Keratinocyte (primary cell): ENCODE results near the gene RGS9. TPM values are rescaled to one million over a fixed set of nuclear protein-coding genes. Genes with fewer than 3 reads are reported as not detected.

Experiments
- DNase-seq: peaks from one replicate; pipeline ENCODE4 v3.0.0-alpha.2; 2011; ENCODE audit warnings: low read depth, missing footprints, low spot score
- FAIRE-seq: peaks from 2 replicates; lab custom pipeline; 2011; peaks lifted over from hg19 to GRCh38; lab: Jason Lieb, UNC
- H2AFZ ChIP-seq: 2 replicates; pipeline ENCODE4 v1.6.0; 2012; ENCODE audit warnings: low read length, control low read depth, inconsistent platforms; ENCODE audit not compliant: control insufficient read depth
- H3K27ac ChIP-seq: 2 replicates; pipeline ENCODE4 v1.5.1; 2011; ENCODE audit warnings: low read length; ENCODE audit not compliant: control insufficient read depth, insufficient read depth
- H3K27me3 ChIP-seq: 3 replicates; pipeline ENCODE4 v1.6.0; 2011; ENCODE audit warnings: low read length; ENCODE audit not compliant: control insufficient read depth, insufficient read depth; ENCODE audit errors: extremely low read depth
- H3K36me3 ChIP-seq, 2 experiments: 2 replicates in 1 of 2; 3 replicates in 1 of 2; pipeline ENCODE4 v1.5.1; 2011; ENCODE audit warnings: low read length in 2 of 2, mild to moderate bottlenecking in 1 of 2; ENCODE audit not compliant: control insufficient read depth in 2 of 2, insufficient read depth in 2 of 2; ENCODE audit errors: extremely low read depth in 1 of 2
- H3K4me1 ChIP-seq: 3 replicates; pipeline ENCODE4 v1.5.1; 2011; ENCODE audit warnings: low read length; ENCODE audit not compliant: control insufficient read depth, insufficient read depth; ENCODE audit errors: extremely low read depth
- H3K4me2 ChIP-seq: 3 replicates; pipeline ENCODE4 v1.6.0; 2011; ENCODE audit warnings: low read depth, low read length; ENCODE audit not compliant: control insufficient read depth, insufficient read depth; ENCODE audit errors: extremely low read depth
- H3K4me3 ChIP-seq, 3 experiments: fragments of 200-600 bp in 1 of 3; sonication (generic) in 1 of 3; 2 replicates in 2 of 3; 3 replicates in 1 of 3; pipeline ENCODE4 v1.5.1; 2011 to 2016; ENCODE audit warnings: low read length in 3 of 3, mild to moderate bottlenecking in 3 of 3, control low read depth in 2 of 3, inconsistent platforms in 1 of 3, low read depth in 1 of 3, mixed read lengths in 1 of 3, mixed run types in 1 of 3, moderate library complexity in 1 of 3; ENCODE audit not compliant: control insufficient read depth in 2 of 3, insufficient read depth in 2 of 3; ENCODE audit errors: extremely low read depth in 1 of 3
- H3K79me2 ChIP-seq: 2 replicates; pipeline ENCODE4 v1.6.0; 2012; ENCODE audit warnings: low read length; ENCODE audit not compliant: control insufficient read depth, insufficient read depth
- H3K9ac ChIP-seq: 3 replicates; pipeline ENCODE4 v1.6.0; 2011; ENCODE audit warnings: low read length; ENCODE audit not compliant: control insufficient read depth, insufficient read depth; ENCODE audit errors: extremely low read depth
- H3K9me1 ChIP-seq: 3 replicates; pipeline ENCODE4 v1.6.0; 2011; ENCODE audit warnings: low read length; ENCODE audit not compliant: control insufficient read depth, insufficient read depth; ENCODE audit errors: extremely low read depth
- H3K9me3 ChIP-seq: 2 replicates; pipeline ENCODE4 v1.5.1; 2012; ENCODE audit warnings: low read depth, low read length; ENCODE audit not compliant: control insufficient read depth
- H4K20me1 ChIP-seq: 3 replicates; pipeline ENCODE4 v1.6.0; 2011; ENCODE audit warnings: low read length; ENCODE audit not compliant: control insufficient read depth, insufficient read depth; ENCODE audit errors: extremely low read depth
- EZH2 ChIP-seq: IDR thresholded peaks from one replicate; pipeline ENCODE4 v1.6.1; 2012; ENCODE audit warnings: inconsistent platforms, mild to moderate bottlenecking, low read length, moderate library complexity
- dilution Hi-C: fragments of 300-500 bp; cut with MboI; formaldehyde crosslinking; loops from one replicate; pipeline ENCODE4 v1.7.0; 2020; ENCODE audit warnings: low sequenced_read_pairs; ENCODE audit not compliant: extremely low pct_ligation_motif_present
- polyA plus RNA-seq, 5 experiments: library from polyadenylated mRNA; depleted of rRNA in 3 of 5; stranded (reverse) in 3 of 5; stranded (forward) in 1 of 5; unstranded in 1 of 5; fragments of >200 nt; gene quantifications; 1 replicate in 1 of 5; 2 replicates in 3 of 5; 3 replicates in 1 of 5; pipeline versions ENCODE4 v1.2.1 to v1.2.3, GENCODE V29; 2011 to 2012; ENCODE audit warnings: missing spikeins in 2 of 5, low read depth in 1 of 5, low replicate concordance in 1 of 5
- TF ChIP-seq, protein P1 (sequence below), 3 experiments: IDR thresholded peaks in 1 of 3; conservative IDR thresholded peaks in 1 of 3; optimal IDR thresholded peaks in 1 of 3; 2 replicates in 2 of 3; 3 replicates in 1 of 3; pipeline versions ENCODE3 to v1.5.1; 2011; ENCODE audit warnings: low read length in 3 of 3, mild to moderate bottlenecking in 3 of 3, moderate library complexity in 2 of 3, control low read depth in 1 of 3, inconsistent platforms in 1 of 3; ENCODE audit not compliant: insufficient read depth in 2 of 3; ENCODE audit errors: extremely low read depth in 1 of 3

The RGS9 gene
- polyA plus RNA-seq, 1 donor (not counting 4 experiments of a cell fraction or from before 2014, with no cell fraction given) = 4.8 TPM

DNA sequence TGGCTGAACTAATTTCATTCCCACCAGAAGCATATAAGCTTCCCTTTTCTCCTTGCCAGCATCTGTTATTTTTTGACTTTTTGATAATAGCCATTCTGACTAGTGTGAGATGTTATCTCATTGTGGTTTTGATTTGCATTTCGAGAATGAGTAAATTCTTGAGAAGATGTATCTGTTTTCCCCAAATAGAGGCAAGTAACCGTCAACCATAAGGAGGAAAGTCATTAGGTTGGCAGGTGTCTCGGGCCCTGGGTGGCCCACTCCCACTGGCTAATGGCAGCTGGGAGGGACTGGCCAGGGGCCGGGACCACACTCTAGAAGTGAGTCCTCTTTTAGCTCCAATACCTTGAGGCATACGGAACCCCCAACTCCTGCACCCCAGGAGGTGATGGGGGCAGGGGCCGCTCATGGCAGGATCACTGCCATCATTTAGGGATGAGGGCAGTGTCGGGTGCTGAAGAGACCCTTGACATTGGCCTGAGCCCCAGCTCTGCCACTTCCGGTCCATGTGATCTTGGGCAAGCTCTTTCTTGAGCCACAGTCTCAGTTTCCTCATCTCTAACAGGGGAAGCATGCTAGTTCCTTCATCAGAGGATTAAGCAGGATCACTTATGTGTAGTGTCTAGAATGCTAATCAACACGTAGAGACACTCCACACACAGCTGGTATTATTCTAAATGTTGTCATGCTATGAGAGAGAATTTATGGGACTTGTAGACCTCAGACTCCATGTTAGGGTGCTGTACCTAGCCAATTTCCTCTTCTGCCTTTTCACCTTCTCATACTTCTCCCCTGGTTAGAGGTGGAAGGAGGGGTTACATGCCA lies 44.3 kb downstream of the RGS9 start:
- peaks cover 8% of the 10 kb centered on the region for H3K4me1 ChIP-seq
- no peak overlapping the region for H3K4me2 ChIP-seq
- dilution Hi-C loops = no loop called here
- H4K20me1 ChIP-seq = no peaks in the 10 kb centered on the region
- H3K4me3 ChIP-seq = no peak overlapping the region
- no peaks in the 10 kb centered on the region for H3K36me3 ChIP-seq
- H3K9ac ChIP-seq = no peak overlapping the region
- no peaks in the 10 kb centered on the region for H3K9me1 ChIP-seq
- no peak overlapping the region for H3K27ac ChIP-seq
- no peak for FAIRE-seq
- no peaks in the 10 kb centered on the region for H3K9me3 ChIP-seq
- DNase-seq = no peak
- peaks cover 7% of the 10 kb centered on the region for H3K27me3 ChIP-seq
- no peaks in the 10 kb centered on the region for H3K79me2 ChIP-seq
- TF ChIP-seq, protein P1, sequence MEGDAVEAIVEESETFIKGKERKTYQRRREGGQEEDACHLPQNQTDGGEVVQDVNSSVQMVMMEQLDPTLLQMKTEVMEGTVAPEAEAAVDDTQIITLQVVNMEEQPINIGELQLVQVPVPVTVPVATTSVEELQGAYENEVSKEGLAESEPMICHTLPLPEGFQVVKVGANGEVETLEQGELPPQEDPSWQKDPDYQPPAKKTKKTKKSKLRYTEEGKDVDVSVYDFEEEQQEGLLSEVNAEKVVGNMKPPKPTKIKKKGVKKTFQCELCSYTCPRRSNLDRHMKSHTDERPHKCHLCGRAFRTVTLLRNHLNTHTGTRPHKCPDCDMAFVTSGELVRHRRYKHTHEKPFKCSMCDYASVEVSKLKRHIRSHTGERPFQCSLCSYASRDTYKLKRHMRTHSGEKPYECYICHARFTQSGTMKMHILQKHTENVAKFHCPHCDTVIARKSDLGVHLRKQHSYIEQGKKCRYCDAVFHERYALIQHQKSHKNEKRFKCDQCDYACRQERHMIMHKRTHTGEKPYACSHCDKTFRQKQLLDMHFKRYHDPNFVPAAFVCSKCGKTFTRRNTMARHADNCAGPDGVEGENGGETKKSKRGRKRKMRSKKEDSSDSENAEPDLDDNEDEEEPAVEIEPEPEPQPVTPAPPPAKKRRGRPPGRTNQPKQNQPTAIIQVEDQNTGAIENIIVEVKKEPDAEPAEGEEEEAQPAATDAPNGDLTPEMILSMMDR (optimal IDR thresholded peaks at IDR 0.05 in 1 of 3, IDR thresholded peaks at IDR 0.05 in 1 of 3, conservative IDR thresholded peaks at IDR 0.05 in 1 of 3; ENCODE audit: extremely low read depth in 1 of 3, insufficient read depth in 2 of 3, low read length in 3 of 3) = no peak
- TF ChIP-seq EZH2 = no peak
- H2AFZ ChIP-seq = no peak overlapping the region

DNA sequence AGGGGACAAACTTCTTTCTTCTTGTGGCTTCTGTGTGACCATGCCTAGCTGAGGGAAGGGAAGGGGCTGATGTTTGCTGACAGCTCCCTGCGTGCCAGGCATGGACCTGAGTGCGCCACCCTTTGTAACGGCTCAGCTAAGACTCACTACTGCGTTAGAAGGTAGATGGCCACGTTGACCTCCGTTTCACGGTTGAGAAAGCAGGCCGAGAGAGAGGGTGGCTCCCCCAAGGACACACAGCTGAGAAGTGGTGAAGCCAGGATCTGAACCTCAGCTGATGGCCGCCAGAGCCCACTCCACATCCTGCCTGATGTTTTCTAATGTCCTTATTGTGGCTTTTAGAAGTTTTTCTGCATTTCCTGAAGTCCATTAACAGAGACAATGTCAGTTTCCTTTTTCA lies 45.1 kb downstream of the RGS9 start:
- no peak for DNase-seq
- Histone ChIP-seq H4K20me1 (no peaks in the 10 kb centered on the region), H3K27me3 (peaks cover 7% of the 10 kb centered on the region), H3K4me2 (no peak overlapping the region), H3K79me2 (no peaks in the 10 kb centered on the region), H3K9me3 (no peaks in the 10 kb centered on the region), H3K36me3 (no peaks in the 10 kb centered on the region), H3K9me1 (no peaks in the 10 kb centered on the region), H3K27ac (no peak overlapping the region), H2AFZ (no peak overlapping the region), H3K9ac (no peak overlapping the region), H3K4me3 (no peak overlapping the region), H3K4me1 (peaks cover 8% of the 10 kb centered on the region)
- no peak for FAIRE-seq
- no peak for TF ChIP-seq EZH2
- TF ChIP-seq, protein P1 (optimal IDR thresholded peaks at IDR 0.05 in 1 of 3, IDR thresholded peaks at IDR 0.05 in 1 of 3, conservative IDR thresholded peaks at IDR 0.05 in 1 of 3; ENCODE audit: extremely low read depth in 1 of 3, insufficient read depth in 2 of 3, low read length in 3 of 3) = no peak
- dilution Hi-C loops = no loop called here
